Central memory CD4-positive, alpha-beta T cell (primary cell): ENCODE results near the gene KRTDAP.
"Not testable (repeated sequence)": the region's sequence is repeated elsewhere in the genome, so short reads cannot be mapped to it uniquely, and the experiment has no call there.

ENCODE experiments used
- DNase-seq: peaks from one replicate; pipeline ENCODE4 v3.0.0; 2022

Gene KRTDAP

GRCh38 chr19:35483089-35483488 is 7.2 kb downstream of the KRTDAP start:
- DNase-seq = no peak

GRCh38 chr19:35478794-35479677 is 11.2 kb downstream of the KRTDAP start:
- no peak for DNase-seq

- DNase-seq = no peak
Observed at GRCh38 chr19:35476149-35476548, 14.1 kb downstream of the KRTDAP start.

- DNase-seq = not testable (repeated sequence)
Observed at GRCh38 chr19:35474594-35474993, 15.7 kb downstream of the KRTDAP start.

- no peak for DNase-seq
Observed at GRCh38 chr19:35474104-35474503, 16.2 kb downstream of the KRTDAP start.

GRCh38 chr19:35471946-35472345 is 18.3 kb downstream of the KRTDAP start:
- DNase-seq = no peak

GRCh38 chr19:35471075-35471474 is 19.2 kb downstream of the KRTDAP start:
- not testable (repeated sequence) for DNase-seq

- DNase-seq = no peak
Observed at GRCh38 chr19:35470128-35470527, 20.1 kb downstream of the KRTDAP start.

- DNase-seq = peak; percentile 62
Observed at GRCh38 chr19:35468637-35469036, 21.6 kb downstream of the KRTDAP start.

- no peak for DNase-seq
Observed at GRCh38 chr19:35466259-35466658, 24.0 kb downstream of the KRTDAP start.

GRCh38 chr19:35462956-35463355 is 27.3 kb downstream of the KRTDAP start:
- DNase-seq = not testable (repeated sequence)

- DNase-seq = peak; percentile 87
Observed at GRCh38 chr19:35462476-35462953, 27.7 kb downstream of the KRTDAP start.

- DNase-seq = not testable (repeated sequence)
Observed at GRCh38 chr19:35461788-35462187, 28.5 kb downstream of the KRTDAP start.

- no peak for DNase-seq
Observed at GRCh38 chr19:35461060-35461459, 29.2 kb downstream of the KRTDAP start.

GRCh38 chr19:35460608-35461007 is 29.7 kb downstream of the KRTDAP start:
- no peak for DNase-seq

- DNase-seq = no peak
Observed at GRCh38 chr19:35459414-35460082, 30.7 kb downstream of the KRTDAP start.

- no peak for DNase-seq
Observed at GRCh38 chr19:35458731-35459391, 31.4 kb downstream of the KRTDAP start.

- DNase-seq = no peak
Observed at GRCh38 chr19:35458192-35458591, 32.1 kb downstream of the KRTDAP start.

GRCh38 chr19:35457173-35457572 is 33.1 kb downstream of the KRTDAP start:
- no peak for DNase-seq

GRCh38 chr19:35455616-35456201 is 34.6 kb downstream of the KRTDAP start:
- DNase-seq = no peak

- DNase-seq = no peak
Observed at GRCh38 chr19:35454663-35455062, 35.6 kb downstream of the KRTDAP start.

- DNase-seq = peak; percentile 30
Observed at GRCh38 chr19:35451338-35452096, 38.7 kb downstream of the KRTDAP start.
